D721Med (cell line): ENCODE data around the gene APC2.
A peak's percentile ranks its signal among the peaks of the same experiment; 100 is the strongest.

ENCODE experiments used
- DNase-seq: peaks from one replicate; pipeline ENCODE4 v3.0.0; 2011; ENCODE audit warnings: low spot score; ENCODE audit not compliant: insufficient read length
- FAIRE-seq: peaks from 2 replicates; lab custom pipeline; 2011; peaks lifted over from hg19 to GRCh38; lab: Jason Lieb, UNC
- CTCF ChIP-seq: IDR thresholded peaks from 2 replicates; pipeline ENCODE4 v1.5.1; 2012; ENCODE audit warnings: mild to moderate bottlenecking, control low read depth; ENCODE audit not compliant: insufficient read depth; ENCODE audit errors: missing control alignments

Gene APC2

GRCh38 chr19:1452802-1453524 lies 3.0 kb downstream of the APC2 start:
- DNase-seq = no peak
- TF ChIP-seq CTCF = no peak
- no peak for FAIRE-seq

- no peak for TF ChIP-seq CTCF
- DNase-seq = no peak
- FAIRE-seq = no peak
Observed at GRCh38 chr19:1453525-1454364, 3.8 kb downstream of the APC2 start.

GRCh38 chr19:1455002-1455335 lies 5.0 kb downstream of the APC2 start:
- no peak for FAIRE-seq
- DNase-seq = no peak
- TF ChIP-seq CTCF = no peak

GRCh38 chr19:1455336-1456120 lies 5.6 kb downstream of the APC2 start:
- DNase-seq (peak; percentile 77), FAIRE-seq (no peak)
- no peak for TF ChIP-seq CTCF

- DNase-seq (no peak), FAIRE-seq (no peak)
- no peak for TF ChIP-seq CTCF
Observed at GRCh38 chr19:1456121-1456900, 6.4 kb downstream of the APC2 start.

- no peak for FAIRE-seq
- TF ChIP-seq CTCF = no peak
- no peak for DNase-seq
Observed at GRCh38 chr19:1457031-1457739, 7.3 kb downstream of the APC2 start.
